Caco-2 (cell line): Measurements from ENCODE around the gene NUP210. TPM values are rescaled to one million over a fixed set of nuclear protein-coding genes. Genes with fewer than 3 reads are reported as not detected.

Experiments used
- BruUV-seq: library from RNA; stranded (reverse); fragments of 400-500 nt; replicated peaks from 2 replicates; lab custom pipeline; 2021; lab: Mats Ljungman, UMichigan
- CTCF ChIA-PET: fragments of 300-600 bp; sonication (Branson Sonifier 250); formaldehyde crosslinking; loops from one replicate; lab custom pipeline; 2022; ENCODE audit warnings: antibody characterized with exemption; lab: Charles Lee
- POLR2A ChIA-PET: fragments of 300-600 bp; sonication (Branson Sonifier 250); formaldehyde crosslinking; loops from one replicate; lab custom pipeline; 2022; ENCODE audit warnings: antibody characterized with exemption; lab: Charles Lee
- DNase-seq, 2 experiments: peaks; one replicate each; pipeline versions ENCODE4 v3.0.0 to v3.0.0-alpha.2; 2020 to 2022
- H3K27me3 ChIP-seq: replicated peaks from 2 replicates; pipeline ENCODE4 v1.6.0; 2011; ENCODE audit warnings: low read length; ENCODE audit not compliant: control insufficient read depth, insufficient read depth
- H3K36me3 ChIP-seq: 2 replicates; pipeline ENCODE4 v1.5.1; 2011; ENCODE audit warnings: low read length; ENCODE audit not compliant: control insufficient read depth, insufficient read depth
- H3K4me1 ChIP-seq: fragments of 250-450 bp; sonication (Bioruptor Pico); 2 replicates; pipeline ENCODE4 v1.5.1; 2020; ENCODE audit warnings: mild to moderate bottlenecking
- H3K4me3 ChIP-seq: 2 replicates; pipeline ENCODE4 v1.5.1; 2011; ENCODE audit warnings: low read depth, mild to moderate bottlenecking, control low read depth, low read length
- H3K9me3 ChIP-seq: fragments of 250-450 bp; sonication (Bioruptor Pico); 2 replicates; pipeline ENCODE4 v1.5.1; 2020; ENCODE audit warnings: mild to moderate bottlenecking, moderate library complexity
- H3K27ac Mint-ChIP-seq: one replicate; pipeline ENCODE4 v1.8.0; 2022; ENCODE audit warnings: mixed read lengths; ENCODE audit not compliant: unreplicated experiment
- H3K27me3 Mint-ChIP-seq: one replicate; pipeline ENCODE4 v1.8.0; 2022; ENCODE audit warnings: mixed read lengths; ENCODE audit not compliant: insufficient read depth, unreplicated experiment
- H3K36me3 Mint-ChIP-seq: one replicate; pipeline ENCODE4 v1.8.0; 2022; ENCODE audit warnings: mild to moderate bottlenecking, mixed read lengths; ENCODE audit not compliant: insufficient read depth, unreplicated experiment
- H3K4me1 Mint-ChIP-seq: one replicate; pipeline ENCODE4 v1.8.0; 2022; ENCODE audit warnings: low read depth, mixed read lengths; ENCODE audit not compliant: unreplicated experiment
- H3K4me3 Mint-ChIP-seq: one replicate; pipeline ENCODE4 v1.8.0; 2022; ENCODE audit warnings: mild to moderate bottlenecking, moderate library complexity, mixed read lengths; ENCODE audit not compliant: unreplicated experiment
- H3K9me3 Mint-ChIP-seq: one replicate; pipeline ENCODE4 v1.8.0; 2022; ENCODE audit warnings: mixed read lengths; ENCODE audit not compliant: unreplicated experiment
- intact Hi-C: fragments of 100-400 bp; cut with micrococcal nuclease; formaldehyde crosslinking; loops from one replicate; pipeline ENCODE4 v1.10.0; 2022; ENCODE audit not compliant: unreplicated experiment
- total RNA-seq: library from RNA; stranded (reverse); gene quantifications from 2 replicates; pipeline ENCODE4 v1.2.3, GENCODE V29; 2022
- TF ChIP-seq, protein P1 (sequence below), 2 experiments: fragments of 200-600 bp in 1 of 2; IDR thresholded peaks; 1 replicate in 1 of 2; 2 replicates in 1 of 2; pipeline versions ENCODE4 v1.5.1 to v1.8.0; 2011 to 2022; ENCODE audit warnings: antibody characterized with exemption in 1 of 2, control low read depth in 1 of 2, inconsistent platforms in 1 of 2, low read depth in 1 of 2, low read length in 1 of 2, mild to moderate bottlenecking in 1 of 2, moderate library complexity in 1 of 2; ENCODE audit not compliant: insufficient read depth in 1 of 2, severe bottlenecking in 1 of 2, unreplicated experiment in 1 of 2

Gene NUP210
- total RNA-seq, 1 experiment from 2014 or later: 63.7 TPM

DNA sequence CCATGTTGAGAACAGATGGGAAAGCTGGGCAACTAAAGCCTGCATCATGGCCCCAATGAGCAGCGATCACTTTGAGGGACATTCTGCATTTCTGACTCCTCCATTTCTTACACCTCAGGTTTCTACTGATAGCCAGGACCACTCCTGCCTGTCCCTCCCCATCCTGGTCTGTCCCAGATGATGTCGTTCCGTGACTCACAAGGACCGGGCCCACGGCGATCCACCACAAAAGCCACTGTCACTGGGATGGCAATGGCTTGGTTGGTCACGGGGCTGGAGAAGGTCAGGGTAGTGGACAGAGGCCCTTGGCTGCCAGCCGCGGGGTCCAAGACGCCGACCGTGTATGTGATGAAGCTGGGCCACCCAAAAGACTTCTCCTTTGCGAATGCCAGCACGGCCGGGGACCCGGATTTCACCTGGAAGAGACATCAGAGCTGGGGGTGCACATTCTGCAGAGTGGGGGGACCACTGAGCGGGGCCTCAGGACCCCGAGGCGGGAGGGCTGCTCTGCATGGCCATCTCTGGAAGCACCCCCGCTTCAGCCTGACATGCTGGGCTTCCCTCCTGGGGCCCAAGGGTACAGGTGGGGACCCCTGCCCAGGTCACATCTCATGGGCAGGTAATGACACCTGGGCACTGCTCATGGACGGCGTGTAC lies 100.4 kb downstream of the NUP210 start:
- Histone ChIP-seq H3K4me3 (no peak overlapping the region), H3K4me1 (no peaks in the 10 kb centered on the region), H3K27me3 (no peaks in the 10 kb centered on the region), H3K36me3 (peaks cover 5% of the 10 kb centered on the region), H3K9me3 (no peaks in the 10 kb centered on the region)
- no peak overlapping the region for H3K4me3 Mint-ChIP-seq
- DNase-seq: no peak
- no peaks in the 10 kb centered on the region for H3K27me3 Mint-ChIP-seq
- POLR2A ChIA-PET: no interaction called here
- peaks cover 53% of the 10 kb centered on the region for H3K36me3 Mint-ChIP-seq
- BruUV-seq: no TSS peak
- CTCF ChIA-PET: no interaction called here
- H3K9me3 Mint-ChIP-seq: no peaks in the 10 kb centered on the region
- intact Hi-C loops: no loop called here
- no peak overlapping the region for H3K27ac Mint-ChIP-seq
- no peaks in the 10 kb centered on the region for H3K4me1 Mint-ChIP-seq
- TF ChIP-seq, protein P1, sequence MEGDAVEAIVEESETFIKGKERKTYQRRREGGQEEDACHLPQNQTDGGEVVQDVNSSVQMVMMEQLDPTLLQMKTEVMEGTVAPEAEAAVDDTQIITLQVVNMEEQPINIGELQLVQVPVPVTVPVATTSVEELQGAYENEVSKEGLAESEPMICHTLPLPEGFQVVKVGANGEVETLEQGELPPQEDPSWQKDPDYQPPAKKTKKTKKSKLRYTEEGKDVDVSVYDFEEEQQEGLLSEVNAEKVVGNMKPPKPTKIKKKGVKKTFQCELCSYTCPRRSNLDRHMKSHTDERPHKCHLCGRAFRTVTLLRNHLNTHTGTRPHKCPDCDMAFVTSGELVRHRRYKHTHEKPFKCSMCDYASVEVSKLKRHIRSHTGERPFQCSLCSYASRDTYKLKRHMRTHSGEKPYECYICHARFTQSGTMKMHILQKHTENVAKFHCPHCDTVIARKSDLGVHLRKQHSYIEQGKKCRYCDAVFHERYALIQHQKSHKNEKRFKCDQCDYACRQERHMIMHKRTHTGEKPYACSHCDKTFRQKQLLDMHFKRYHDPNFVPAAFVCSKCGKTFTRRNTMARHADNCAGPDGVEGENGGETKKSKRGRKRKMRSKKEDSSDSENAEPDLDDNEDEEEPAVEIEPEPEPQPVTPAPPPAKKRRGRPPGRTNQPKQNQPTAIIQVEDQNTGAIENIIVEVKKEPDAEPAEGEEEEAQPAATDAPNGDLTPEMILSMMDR (IDR thresholded peaks at IDR 0.05; ENCODE audit: insufficient read depth in 1 of 2, low read depth in 1 of 2, low read length in 1 of 2, severe bottlenecking in 1 of 2, unreplicated experiment in 1 of 2): no peak

DNA sequence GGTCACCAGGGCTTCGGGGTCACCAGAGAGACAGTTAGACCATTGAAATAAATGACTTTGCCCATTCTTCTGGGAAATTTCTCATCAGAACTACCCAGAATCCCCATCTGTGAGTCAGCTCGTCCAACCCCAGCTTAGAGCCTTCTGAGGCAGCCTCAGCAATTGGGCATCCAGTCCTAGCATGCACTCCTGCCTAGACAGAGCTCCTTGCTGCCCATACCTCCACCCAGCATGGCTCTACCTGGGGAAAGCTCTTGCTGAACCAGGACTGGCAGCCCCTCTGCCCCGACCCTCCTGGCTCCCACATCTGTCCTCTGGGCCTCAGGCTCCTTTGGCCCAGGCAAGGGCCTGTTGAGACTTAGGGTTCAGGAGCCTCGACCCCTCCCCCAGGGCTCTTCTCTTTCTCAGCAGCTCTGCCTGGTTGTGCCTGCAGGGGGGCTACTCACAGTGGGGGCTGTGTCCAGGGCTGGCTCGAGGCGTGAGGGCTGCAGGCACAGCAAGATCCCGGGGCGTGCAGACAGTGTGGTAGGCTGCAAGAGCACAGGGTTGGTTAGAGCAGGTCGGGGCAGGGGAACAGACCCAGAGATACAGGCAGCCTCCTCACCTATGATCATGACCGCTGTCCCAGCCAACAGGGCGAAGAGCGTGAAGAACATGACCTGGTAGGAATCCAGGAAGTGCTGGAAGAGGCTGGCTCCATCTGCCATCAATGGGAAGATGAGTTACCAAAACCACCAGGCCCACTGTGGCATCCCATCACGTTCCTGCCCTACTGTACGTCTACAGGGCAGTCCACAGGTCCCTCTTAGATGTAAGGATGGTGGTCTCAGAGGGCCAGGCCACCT lies 101.3 kb downstream of the NUP210 start:
- peaks cover 5% of the 10 kb centered on the region for H3K36me3 ChIP-seq
- no peaks in the 10 kb centered on the region for H3K4me1 ChIP-seq
- ChIA-PET POLR2A (interaction anchor here (0.6 kb wide), 1 partner anchor 728 kb away, joined by 6 read pairs; no protein-coding TSS in a partner anchor), CTCF (no interaction called here)
- H3K9me3 ChIP-seq: no peaks in the 10 kb centered on the region
- Mint-ChIP-seq H3K9me3 (no peaks in the 10 kb centered on the region), H3K36me3 (peaks cover 52% of the 10 kb centered on the region), H3K27ac (no peak overlapping the region), H3K27me3 (no peaks in the 10 kb centered on the region), H3K4me1 (no peaks in the 10 kb centered on the region), H3K4me3 (no peak overlapping the region)
- DNase-seq: no peak
- TF ChIP-seq, protein P1 (IDR thresholded peaks at IDR 0.05; ENCODE audit: insufficient read depth in 1 of 2, low read depth in 1 of 2, low read length in 1 of 2, severe bottlenecking in 1 of 2, unreplicated experiment in 1 of 2): no peak
- no peaks in the 10 kb centered on the region for H3K27me3 ChIP-seq
- BruUV-seq: no TSS peak
- intact Hi-C loops: no loop called here
- no peak overlapping the region for H3K4me3 ChIP-seq

DNA sequence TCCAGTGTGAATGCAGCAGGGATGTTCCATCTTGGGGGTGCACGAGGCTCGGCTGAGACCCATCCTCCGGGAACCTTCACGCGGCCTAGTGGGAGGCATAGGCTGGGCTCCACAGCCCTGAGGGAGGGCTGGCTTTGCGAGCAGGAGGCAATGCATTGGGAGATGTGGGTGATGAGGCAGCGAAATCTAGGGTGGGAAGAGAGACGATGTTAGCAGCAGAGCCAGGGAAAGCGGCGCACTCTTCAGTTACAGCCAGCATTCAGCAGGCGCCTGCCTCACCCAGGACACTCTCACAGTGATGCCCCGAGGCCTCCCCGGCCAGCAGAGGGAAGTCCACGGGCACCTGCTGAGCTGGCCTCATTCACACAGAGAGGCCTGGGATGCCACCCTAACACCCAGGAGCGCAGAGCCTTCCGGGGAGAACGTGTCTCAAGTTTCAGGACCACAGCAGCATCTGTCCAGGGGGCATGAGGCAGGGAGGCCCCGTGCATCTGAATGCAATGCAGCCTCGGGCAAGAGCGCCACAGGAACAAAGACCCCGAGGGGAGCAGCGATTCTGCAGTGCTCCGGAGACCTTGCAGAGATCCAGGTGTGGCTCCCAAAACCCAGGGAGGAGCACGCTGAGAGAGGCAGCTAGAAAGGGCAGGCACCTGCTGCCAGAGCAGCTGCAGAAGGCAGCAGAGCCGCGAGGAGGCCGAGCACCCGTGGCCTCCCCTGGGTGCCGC lies 102.4 kb downstream of the NUP210 start:
- H3K4me1 Mint-ChIP-seq: no peaks in the 10 kb centered on the region
- peaks cover 5% of the 10 kb centered on the region for H3K36me3 ChIP-seq

More for the DNA sequence above, 102.4 kb downstream of the NUP210 start:
- Mint-ChIP-seq H3K4me3 (no peak overlapping the region), H3K27ac (no peak overlapping the region), H3K27me3 (no peaks in the 10 kb centered on the region), H3K9me3 (no peaks in the 10 kb centered on the region), H3K36me3 (peaks cover 48% of the 10 kb centered on the region)
- no peaks in the 10 kb centered on the region for H3K4me1 ChIP-seq
- TF ChIP-seq, protein P1 (IDR thresholded peaks at IDR 0.05; ENCODE audit: insufficient read depth in 1 of 2, low read depth in 1 of 2, low read length in 1 of 2, severe bottlenecking in 1 of 2, unreplicated experiment in 1 of 2): no peak
- DNase-seq: no peak
- intact Hi-C loops: no loop called here
- ChIA-PET POLR2A (no interaction called here), CTCF (no interaction called here)
- no peaks in the 10 kb centered on the region for H3K9me3 ChIP-seq
- H3K4me3 ChIP-seq: no peak overlapping the region
- no TSS peak for BruUV-seq
- H3K27me3 ChIP-seq: no peaks in the 10 kb centered on the region
